HG02973 (cell line): ENCODE results near the gene PDPN.
"Not testable (repeated sequence)": the region's sequence is repeated elsewhere in the genome, so short reads cannot be mapped to it uniquely, and the experiment has no call there.

Source experiments
- ATAC-seq: cut with Tn5 transposase; IDR thresholded peaks from one replicate; pipeline ENCODE4 v1.9.1; 2021; ENCODE audit warnings: moderate library complexity; ENCODE audit not compliant: unreplicated experiment

PDPN gene, protein sequence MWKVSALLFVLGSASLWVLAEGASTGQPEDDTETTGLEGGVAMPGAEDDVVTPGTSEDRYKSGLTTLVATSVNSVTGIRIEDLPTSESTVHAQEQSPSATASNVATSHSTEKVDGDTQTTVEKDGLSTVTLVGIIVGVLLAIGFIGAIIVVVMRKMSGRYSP

DNA sequence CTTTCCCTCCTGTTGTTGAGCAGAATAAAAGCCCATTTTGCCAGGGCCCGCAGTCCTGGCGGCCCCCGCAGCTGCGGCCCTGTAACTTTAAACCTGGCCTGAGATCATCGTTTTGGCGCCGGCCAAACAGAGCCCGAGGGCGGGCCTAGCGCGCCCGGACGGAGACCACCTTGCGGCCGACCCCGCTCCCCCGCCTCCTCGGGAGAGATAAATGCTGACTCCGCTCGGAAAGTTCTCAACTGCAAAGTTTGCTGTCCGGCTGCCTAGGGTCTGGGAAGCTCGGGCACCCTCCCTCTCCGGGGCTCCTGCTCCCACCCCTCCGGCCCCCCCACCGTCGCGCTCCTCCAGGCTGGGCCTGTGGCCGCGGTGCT lies at the start of gene PDPN:
Gene PDPN, plus strand, starts transcription at position 238 of the 371 bp plus-strand sequence. CDS start 202 bp downstream, outside the sequence.
- ATAC-seq: no peak

- no peak for ATAC-seq
These were observed 48.4 kb upstream of the PDPN start for GRCh38 chr1:13535227-13535626.

GRCh38 chr1:13536571-13536970 lies 47.1 kb upstream of the PDPN start:
- ATAC-seq: no peak

DNA sequence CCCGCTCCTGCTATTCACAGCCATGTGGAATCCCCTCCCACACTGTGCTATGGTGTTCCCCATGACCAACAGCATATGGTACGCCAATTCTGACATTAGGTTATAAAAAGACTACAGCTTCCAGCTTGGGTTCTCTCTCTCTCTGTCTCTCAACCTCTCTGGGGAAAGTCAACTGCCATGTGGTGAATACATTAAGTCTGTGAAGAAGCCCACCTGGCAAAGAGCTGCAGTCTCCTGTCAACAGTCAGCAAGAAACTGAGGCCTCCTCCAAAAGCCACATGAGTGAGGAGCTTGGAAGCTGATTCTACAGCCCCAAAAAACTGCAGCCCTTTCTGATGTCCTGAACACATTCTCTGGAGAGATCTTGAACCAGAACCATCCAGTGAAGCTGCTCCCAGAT lies 44.8 kb upstream of the PDPN start:
- no peak for ATAC-seq

DNA sequence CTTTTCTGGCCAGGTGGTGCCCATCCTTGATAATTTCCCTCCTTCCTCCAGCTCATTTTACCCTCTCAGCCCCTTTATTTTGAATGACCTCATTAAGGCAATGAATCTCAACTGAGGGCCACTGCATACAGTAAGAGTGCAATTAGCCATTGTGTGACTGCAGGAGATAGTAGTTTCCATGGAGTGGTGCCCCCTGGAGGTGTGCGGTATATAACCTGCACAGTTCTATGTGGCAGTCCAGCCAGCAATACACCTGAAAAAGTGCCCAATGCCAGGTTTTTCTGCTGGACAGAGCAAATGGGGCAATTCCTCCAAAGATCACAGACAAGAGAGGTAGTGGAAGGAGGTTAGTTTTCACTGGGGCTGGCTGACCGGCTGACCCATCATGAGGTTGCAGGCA lies 43.9 kb upstream of the PDPN start:
- ATAC-seq: no peak

DNA sequence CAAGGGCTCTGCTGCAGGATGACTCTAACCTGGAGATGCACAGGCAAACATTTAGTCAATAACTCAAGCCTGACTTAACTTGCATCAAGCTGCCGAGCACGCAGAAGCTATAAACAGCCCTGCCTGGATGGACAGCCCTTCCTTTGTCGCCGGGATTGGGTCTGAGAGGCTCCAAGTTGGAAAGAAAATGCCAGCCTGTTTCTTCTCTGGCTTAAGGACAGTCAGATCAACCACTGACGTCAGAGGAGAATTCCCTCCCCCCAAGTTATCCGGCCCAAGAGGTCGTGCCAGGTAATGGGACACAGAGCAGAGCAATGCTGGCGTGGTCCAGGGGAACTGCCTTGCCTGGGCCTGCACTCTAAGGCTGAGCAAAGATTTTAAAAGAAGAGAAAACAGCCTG lies 42.8 kb upstream of the PDPN start:
- ATAC-seq: no peak

GRCh38 chr1:13541435-13542215 lies 42.0 kb upstream of the PDPN start:
- ATAC-seq: no peak

DNA sequence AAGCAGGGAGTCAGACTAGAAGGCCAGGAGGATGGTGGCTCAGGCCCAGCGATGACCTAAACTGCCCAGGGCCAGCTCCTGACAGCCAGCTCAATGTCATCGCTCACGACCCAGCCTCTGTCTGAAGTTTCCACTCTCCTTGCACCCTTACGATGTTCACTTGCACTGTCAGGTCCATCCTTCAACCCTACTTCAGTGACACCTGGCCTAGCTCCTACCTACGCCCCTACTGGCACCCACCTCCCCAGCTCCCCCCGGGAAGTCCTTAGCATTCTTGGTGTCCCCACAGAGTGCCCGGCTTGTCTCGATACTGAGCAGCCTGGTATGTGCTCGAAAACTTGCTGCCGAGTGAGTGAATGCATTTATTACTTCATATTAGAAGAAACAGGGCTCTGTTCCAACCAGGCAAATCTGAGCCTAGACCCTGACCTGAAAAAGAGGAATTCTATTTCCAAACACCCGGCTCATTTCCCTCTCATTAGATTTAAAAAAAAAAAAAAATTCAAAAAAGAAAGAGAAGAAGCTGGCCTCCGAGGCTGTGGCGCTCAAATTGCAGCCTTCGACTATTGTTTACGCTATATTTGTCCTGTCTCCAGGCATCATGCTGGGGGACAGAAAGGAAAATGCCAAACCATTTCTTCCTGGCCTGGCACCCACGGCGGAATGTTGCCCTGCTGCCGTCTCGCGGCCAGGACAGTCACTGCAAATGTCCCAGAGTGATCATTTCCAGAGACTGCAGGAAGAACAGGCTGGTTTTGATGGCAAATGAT lies 40.0 kb upstream of the PDPN start:
- no peak for ATAC-seq

DNA sequence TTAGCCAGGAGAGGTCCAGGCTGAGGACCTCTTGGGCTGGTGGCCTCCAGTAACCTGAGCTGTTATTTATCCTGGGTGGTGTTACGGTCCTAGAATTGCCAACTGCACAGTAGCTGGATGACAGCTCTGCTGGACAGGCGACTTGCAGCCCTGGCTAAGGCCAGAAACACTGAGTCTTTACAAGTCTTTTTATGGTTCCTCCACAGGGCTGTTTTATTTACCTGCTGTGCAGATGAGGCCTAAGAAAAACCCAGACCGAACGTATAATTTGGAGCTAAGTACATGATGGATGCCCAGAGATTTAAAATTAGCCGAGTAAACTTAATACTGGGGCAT lies 39.4 kb upstream of the PDPN start:
- no peak for ATAC-seq

- ATAC-seq: no peak
These were observed 36.8 kb upstream of the PDPN start for GRCh38 chr1:13546791-13547190.

DNA sequence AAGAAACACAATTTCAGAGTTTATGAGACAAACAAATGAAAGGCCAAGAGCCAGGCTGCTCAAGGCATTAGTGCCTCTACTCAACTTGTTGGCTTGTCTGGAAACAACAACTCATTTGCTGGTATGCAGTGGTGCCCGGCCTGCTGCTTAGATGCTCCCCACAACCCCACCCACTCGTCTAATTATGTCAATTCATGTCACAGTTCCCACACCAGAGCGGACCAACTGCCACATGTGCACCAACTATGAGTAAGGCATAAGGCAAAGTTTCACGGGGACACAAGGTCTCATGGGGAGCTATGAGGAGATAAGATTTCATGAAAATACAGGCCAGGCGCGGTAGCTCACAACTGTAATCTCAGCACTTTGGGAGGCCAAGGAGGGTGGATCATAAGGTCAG lies 35.4 kb upstream of the PDPN start:
- no peak for ATAC-seq

DNA sequence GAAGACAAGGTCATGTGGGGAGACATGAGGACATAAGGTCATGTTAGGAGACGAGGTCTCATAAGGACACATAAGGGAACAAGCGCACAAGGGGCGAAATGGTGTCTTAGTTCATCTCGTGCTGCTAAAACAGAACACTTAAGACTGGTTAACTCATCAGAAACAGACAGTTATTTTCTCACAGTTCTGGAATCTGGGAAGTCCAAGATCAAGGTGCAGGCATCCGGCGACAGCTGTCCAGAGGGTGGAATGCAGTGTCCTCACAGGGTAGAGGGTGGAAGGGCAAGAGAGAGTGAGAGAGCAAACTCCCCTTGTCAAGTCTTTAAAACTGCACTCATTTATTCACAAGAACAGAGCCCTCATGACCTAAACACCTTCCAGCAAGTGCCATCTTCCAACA lies 34.6 kb upstream of the PDPN start:
- no peak for ATAC-seq

DNA sequence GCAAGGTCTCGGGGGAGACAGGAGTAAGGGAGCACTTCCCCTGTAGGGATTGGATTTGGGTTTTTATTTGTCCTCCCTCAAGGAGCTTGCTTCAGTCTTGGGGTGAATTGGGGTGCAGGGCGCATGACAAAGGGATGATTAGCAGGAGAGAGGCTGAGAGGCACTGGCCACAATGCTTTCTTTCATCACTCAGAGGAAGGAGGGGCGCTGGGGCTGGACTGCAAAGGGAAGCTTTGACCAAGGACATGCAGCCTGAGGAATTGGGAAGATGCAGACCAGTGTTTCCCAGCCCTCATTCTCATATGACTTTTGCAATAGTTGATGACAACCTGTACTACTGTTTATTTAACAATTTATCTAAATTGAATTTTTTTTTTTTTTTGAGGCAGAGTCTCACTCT lies 34.1 kb upstream of the PDPN start:
- no peak for ATAC-seq

DNA sequence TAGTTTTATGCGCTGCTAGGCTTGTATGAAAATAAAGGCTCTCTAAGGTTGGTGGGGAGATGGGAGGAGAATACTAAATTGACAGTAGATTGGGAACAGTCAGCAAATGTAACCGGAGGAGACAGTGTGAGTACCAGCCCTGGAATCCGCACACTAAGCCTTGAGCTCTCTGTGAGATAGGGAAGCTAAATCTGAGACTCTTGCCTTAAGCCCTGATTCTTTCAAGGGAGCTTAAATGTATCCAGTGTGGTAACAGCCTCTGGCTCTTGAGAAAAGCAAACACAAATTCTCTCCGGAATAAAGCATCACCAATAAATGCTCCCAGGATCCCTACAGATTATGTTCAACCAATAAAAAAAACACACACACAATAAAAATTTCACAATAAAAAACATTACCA lies 33.0 kb upstream of the PDPN start:
- ATAC-seq: no peak

- ATAC-seq: no peak
These were observed 28.8 kb upstream of the PDPN start for GRCh38 chr1:13554798-13555197.

- ATAC-seq: no peak
These were observed 27.3 kb upstream of the PDPN start for GRCh38 chr1:13556224-13556764.

GRCh38 chr1:13560541-13560940 lies 23.1 kb upstream of the PDPN start:
- ATAC-seq: no peak

DNA sequence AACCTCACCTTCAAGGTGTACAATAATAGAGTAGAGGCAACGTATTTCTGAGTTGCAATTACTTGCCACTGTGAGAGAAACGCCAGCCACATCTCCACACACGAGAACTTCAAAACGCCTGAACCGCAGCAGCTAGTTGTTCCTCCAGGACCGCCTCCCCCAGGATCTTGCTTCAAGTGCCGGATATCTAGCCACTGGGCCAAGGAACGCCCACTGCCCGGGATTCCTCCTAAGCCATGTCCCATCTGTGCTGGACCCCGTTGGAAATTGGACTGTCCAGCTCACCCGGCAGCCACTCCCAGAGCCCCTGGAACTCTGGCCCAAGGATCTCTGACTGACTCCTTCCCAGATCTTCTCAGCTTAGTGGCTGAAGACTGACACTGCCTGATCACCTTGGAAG lies 20.7 kb upstream of the PDPN start:
- not testable (repeated sequence) for ATAC-seq

- no peak for ATAC-seq
These were observed 19.6 kb upstream of the PDPN start for GRCh38 chr1:13564073-13564472.

GRCh38 chr1:13570435-13570834 lies 13.2 kb upstream of the PDPN start:
- not testable (repeated sequence) for ATAC-seq

GRCh38 chr1:13570924-13571323 lies 12.7 kb upstream of the PDPN start:
- ATAC-seq: no peak

DNA sequence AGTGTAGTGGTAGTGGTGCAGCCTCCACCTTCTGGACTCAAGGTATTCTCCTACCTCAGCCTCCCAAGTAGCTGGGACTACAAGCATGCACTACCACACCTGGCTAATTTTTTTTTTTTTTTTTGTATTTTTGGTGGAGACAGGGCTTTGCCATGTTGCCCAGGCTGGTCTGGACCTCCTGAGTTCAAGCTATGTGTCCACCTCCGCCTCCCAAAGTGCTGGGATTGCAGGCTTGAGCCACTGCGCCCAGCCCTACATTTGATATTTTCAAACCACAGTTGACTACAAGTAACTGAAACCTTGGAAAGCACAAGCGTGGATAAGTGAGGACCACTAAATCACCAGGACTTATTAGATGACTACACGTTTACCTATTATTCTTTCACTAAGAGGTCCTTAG lies 10.0 kb upstream of the PDPN start:
- ATAC-seq: no peak
